DND-41 (cell line): ENCODE data around the gene ACAA1.

ENCODE experiments used
- CTCF ChIP-seq: IDR thresholded peaks from 2 replicates; pipeline ENCODE4 v1.5.1; 2012; ENCODE audit warnings: borderline replicate concordance, low read length, moderate library complexity, mild to moderate bottlenecking; ENCODE audit not compliant: poor library complexity, severe bottlenecking; ENCODE audit errors: extremely low read depth
- EZH2 ChIP-seq: IDR thresholded peaks from 3 replicates; pipeline ENCODE4 v1.6.1; 2012; ENCODE audit warnings: borderline replicate concordance, low read depth, mild to moderate bottlenecking, moderate library complexity, low read length, inconsistent platforms; ENCODE audit not compliant: severe bottlenecking

- no peak for TF ChIP-seq CTCF
- no peak for TF ChIP-seq EZH2
Observed at GRCh38 chr3:38121451-38121831, 15.5 kb downstream of the ACAA1 start.
